ENCODE measurements around the gene GAS7.

GRCh38 chr17:10001306-10001873, 197.0 kb downstream of the GAS7 start:
- no peak for TF ChIP-seq CTCF (IDR thresholded peaks at IDR 0.05; ENCODE audit: insufficient read depth, low read length)
- TF ChIP-seq, protein P1, sequence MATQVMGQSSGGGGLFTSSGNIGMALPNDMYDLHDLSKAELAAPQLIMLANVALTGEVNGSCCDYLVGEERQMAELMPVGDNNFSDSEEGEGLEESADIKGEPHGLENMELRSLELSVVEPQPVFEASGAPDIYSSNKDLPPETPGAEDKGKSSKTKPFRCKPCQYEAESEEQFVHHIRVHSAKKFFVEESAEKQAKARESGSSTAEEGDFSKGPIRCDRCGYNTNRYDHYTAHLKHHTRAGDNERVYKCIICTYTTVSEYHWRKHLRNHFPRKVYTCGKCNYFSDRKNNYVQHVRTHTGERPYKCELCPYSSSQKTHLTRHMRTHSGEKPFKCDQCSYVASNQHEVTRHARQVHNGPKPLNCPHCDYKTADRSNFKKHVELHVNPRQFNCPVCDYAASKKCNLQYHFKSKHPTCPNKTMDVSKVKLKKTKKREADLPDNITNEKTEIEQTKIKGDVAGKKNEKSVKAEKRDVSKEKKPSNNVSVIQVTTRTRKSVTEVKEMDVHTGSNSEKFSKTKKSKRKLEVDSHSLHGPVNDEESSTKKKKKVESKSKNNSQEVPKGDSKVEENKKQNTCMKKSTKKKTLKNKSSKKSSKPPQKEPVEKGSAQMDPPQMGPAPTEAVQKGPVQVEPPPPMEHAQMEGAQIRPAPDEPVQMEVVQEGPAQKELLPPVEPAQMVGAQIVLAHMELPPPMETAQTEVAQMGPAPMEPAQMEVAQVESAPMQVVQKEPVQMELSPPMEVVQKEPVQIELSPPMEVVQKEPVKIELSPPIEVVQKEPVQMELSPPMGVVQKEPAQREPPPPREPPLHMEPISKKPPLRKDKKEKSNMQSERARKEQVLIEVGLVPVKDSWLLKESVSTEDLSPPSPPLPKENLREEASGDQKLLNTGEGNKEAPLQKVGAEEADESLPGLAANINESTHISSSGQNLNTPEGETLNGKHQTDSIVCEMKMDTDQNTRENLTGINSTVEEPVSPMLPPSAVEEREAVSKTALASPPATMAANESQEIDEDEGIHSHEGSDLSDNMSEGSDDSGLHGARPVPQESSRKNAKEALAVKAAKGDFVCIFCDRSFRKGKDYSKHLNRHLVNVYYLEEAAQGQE (IDR thresholded peaks at IDR 0.05; ENCODE audit: insufficient replicate concordance, low read depth), result no peak
- TF ChIP-seq POLR2AphosphoS5 (IDR thresholded peaks at IDR 0.05; ENCODE audit: low read depth), result no peak
